Neural cell (in vitro differentiated cells): ENCODE results near the gene DNAH5.

ENCODE experiments used
- POLR2AphosphoS5 ChIP-seq: IDR thresholded peaks from 2 replicates; pipeline ENCODE4 v1.6.1; 2012
- SMC3 ChIP-seq: fragments of 450-650 bp; conservative IDR thresholded peaks from 2 replicates; pipeline ENCODE4 v1.6.1; 2014; ENCODE audit warnings: antibody characterized with exemption, mild to moderate bottlenecking, moderate library complexity; ENCODE audit not compliant: poor library complexity
- TAF1 ChIP-seq: IDR thresholded peaks from 2 replicates; pipeline ENCODE4 v1.6.1; 2012; ENCODE audit warnings: low read depth
- TF ChIP-seq, protein P1 (sequence below): fragments of 450-650 bp; IDR thresholded peaks from 2 replicates; pipeline ENCODE4 v1.5.1; 2014; ENCODE audit warnings: antibody characterized with exemption, mild to moderate bottlenecking, moderate library complexity; ENCODE audit not compliant: poor library complexity, severe bottlenecking

DNA sequence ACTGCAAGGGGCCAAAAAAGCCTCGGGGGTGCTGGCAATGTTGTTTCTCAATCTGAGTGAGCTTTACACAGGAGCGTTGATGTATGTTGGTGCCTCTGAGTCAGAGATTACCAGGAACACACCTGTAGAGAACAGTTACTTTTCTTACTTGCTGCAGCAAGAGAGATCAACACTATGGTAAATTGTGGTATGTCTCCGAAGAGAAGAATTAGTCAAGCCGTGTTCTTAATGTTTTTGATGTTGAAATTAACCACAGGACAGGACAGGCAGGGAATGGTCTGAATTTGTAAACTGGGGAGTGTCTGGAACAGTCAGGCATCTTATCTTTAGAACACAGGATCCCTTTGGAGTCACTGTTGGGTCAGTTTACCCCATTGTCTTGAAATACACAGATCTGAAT is 285.7 kb downstream of the DNAH5 start:
- TF ChIP-seq TAF1, result no peak
- TF ChIP-seq, protein P1, sequence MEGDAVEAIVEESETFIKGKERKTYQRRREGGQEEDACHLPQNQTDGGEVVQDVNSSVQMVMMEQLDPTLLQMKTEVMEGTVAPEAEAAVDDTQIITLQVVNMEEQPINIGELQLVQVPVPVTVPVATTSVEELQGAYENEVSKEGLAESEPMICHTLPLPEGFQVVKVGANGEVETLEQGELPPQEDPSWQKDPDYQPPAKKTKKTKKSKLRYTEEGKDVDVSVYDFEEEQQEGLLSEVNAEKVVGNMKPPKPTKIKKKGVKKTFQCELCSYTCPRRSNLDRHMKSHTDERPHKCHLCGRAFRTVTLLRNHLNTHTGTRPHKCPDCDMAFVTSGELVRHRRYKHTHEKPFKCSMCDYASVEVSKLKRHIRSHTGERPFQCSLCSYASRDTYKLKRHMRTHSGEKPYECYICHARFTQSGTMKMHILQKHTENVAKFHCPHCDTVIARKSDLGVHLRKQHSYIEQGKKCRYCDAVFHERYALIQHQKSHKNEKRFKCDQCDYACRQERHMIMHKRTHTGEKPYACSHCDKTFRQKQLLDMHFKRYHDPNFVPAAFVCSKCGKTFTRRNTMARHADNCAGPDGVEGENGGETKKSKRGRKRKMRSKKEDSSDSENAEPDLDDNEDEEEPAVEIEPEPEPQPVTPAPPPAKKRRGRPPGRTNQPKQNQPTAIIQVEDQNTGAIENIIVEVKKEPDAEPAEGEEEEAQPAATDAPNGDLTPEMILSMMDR, result no peak
- no peak for TF ChIP-seq POLR2AphosphoS5
- TF ChIP-seq SMC3, result no peak
